Measurements from ENCODE around the gene PLXNA2.
A peak's percentile ranks its signal among the peaks of the same experiment; 100 is the strongest.

PLXNA2 gene

DNA sequence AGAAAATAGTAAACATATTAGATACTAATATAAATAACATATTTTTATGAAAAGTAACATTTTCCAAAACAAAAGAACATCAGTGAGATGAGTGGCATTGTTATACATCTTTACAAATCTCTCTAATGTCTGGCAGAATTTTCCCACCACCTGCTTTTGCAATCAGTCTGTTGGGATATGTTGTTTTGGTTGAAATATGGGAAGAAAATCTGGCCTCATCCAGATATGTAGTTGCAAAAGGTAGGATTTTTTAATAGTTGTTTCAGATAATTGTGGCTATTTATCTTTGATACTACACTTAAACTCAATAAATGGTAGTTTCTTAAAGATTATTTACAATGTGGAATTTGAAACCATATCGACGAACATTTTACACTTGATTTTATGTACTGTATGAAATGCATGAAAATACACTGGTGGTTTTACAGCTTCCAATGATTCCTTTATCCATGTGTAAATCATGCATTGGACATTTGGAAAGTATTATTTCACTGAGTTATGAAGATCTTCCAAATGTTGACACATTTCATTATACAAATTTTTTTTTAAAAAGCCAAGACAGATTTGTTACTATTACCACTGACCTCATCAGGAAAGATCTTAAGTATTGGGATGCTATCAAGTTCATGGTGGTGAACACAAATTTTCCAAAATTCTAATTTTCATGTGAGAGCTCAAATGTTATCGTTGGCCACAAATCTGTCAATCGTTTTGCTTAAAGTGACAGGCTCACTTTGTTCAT lies 259.2 kb downstream of the PLXNA2 start:
- TF ChIP-seq, protein P1, sequence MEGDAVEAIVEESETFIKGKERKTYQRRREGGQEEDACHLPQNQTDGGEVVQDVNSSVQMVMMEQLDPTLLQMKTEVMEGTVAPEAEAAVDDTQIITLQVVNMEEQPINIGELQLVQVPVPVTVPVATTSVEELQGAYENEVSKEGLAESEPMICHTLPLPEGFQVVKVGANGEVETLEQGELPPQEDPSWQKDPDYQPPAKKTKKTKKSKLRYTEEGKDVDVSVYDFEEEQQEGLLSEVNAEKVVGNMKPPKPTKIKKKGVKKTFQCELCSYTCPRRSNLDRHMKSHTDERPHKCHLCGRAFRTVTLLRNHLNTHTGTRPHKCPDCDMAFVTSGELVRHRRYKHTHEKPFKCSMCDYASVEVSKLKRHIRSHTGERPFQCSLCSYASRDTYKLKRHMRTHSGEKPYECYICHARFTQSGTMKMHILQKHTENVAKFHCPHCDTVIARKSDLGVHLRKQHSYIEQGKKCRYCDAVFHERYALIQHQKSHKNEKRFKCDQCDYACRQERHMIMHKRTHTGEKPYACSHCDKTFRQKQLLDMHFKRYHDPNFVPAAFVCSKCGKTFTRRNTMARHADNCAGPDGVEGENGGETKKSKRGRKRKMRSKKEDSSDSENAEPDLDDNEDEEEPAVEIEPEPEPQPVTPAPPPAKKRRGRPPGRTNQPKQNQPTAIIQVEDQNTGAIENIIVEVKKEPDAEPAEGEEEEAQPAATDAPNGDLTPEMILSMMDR (IDR thresholded peaks at IDR 0.05; ENCODE audit: extremely low read depth, missing control alignments), result no peak
- DNase-seq (ENCODE audit: low spot score), result no peak

DNA sequence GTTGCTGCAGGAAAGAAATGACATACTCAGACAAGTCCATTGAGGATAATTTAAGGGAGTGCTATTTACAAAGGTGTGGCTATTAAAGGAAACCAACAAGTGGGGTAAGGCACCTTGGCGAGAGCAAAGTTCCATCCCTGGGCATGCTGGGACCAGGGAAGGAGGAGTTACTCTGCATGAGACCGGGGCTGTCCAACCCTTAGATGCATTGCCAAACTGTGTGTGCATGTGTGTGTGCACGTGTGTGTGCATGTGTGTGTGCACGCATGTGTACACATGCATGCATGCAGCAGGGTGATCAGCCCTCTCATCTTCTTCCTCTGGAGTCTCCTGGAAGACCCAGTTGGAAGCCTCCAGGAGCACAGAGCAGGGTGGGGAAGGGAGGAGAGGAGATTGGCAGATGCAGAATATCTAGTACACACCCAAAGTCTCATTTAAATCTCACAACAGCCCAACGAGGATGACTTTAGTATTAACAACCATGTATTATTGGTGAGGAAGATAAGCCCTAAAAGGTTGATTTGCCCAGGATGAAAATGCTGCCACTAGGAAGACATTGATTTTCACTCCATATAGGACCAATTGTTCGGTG lies 261.0 kb downstream of the PLXNA2 start:
- DNase-seq (ENCODE audit: low spot score), result no peak
- TF ChIP-seq, protein P1 (IDR thresholded peaks at IDR 0.05; ENCODE audit: extremely low read depth, missing control alignments), result no peak

GRCh38 chr1:207981976-207982375 lies 262.2 kb downstream of the PLXNA2 start:
- DNase-seq (ENCODE audit: low spot score), result peak; percentile 44
- TF ChIP-seq, protein P1 (IDR thresholded peaks at IDR 0.05; ENCODE audit: extremely low read depth, missing control alignments), result peak; percentile 22

GRCh38 chr1:207978441-207978840 lies 265.7 kb downstream of the PLXNA2 start:
- TF ChIP-seq, protein P1 (IDR thresholded peaks at IDR 0.05; ENCODE audit: extremely low read depth, missing control alignments), result no peak
- DNase-seq (ENCODE audit: low spot score), result no peak

GRCh38 chr1:207977876-207978275 lies 266.3 kb downstream of the PLXNA2 start:
- no peak for DNase-seq (ENCODE audit: low spot score)
- TF ChIP-seq, protein P1 (IDR thresholded peaks at IDR 0.05; ENCODE audit: extremely low read depth, missing control alignments), result no peak

- TF ChIP-seq, protein P1 (IDR thresholded peaks at IDR 0.05; ENCODE audit: extremely low read depth, missing control alignments), result no peak
- no peak for DNase-seq (ENCODE audit: low spot score)
Measured at GRCh38 chr1:207973898-207974568, 270.2 kb downstream of the PLXNA2 start.

- TF ChIP-seq, protein P1 (IDR thresholded peaks at IDR 0.05; ENCODE audit: extremely low read depth, missing control alignments), result no peak
- DNase-seq (ENCODE audit: low spot score), result no peak
Measured at GRCh38 chr1:207972337-207972736, 271.8 kb downstream of the PLXNA2 start.
